Stimulated activated CD4-positive, alpha-beta T cell treated with anti-CD3 and anti-CD28 coated beads, Interleukin-1b, Interleukin-23, amount 100 ng/mL, for 4 hours (primary cell): Measurements from ENCODE around the gene SH3PXD2A.
"Not testable (repeated sequence)": the region's sequence is repeated elsewhere in the genome, so short reads cannot be mapped to it uniquely, and the experiment has no call there.

Experiments used
- DNase-seq, 2 donors: peaks; one replicate each; pipeline ENCODE4 v3.0.0-alpha.2; 2020; ENCODE audit warnings: low read depth in 2 of 2

SH3PXD2A gene

GRCh38 chr10:103834436-103835095 is 20.8 kb downstream of the SH3PXD2A start:
- no peak for DNase-seq

DNA sequence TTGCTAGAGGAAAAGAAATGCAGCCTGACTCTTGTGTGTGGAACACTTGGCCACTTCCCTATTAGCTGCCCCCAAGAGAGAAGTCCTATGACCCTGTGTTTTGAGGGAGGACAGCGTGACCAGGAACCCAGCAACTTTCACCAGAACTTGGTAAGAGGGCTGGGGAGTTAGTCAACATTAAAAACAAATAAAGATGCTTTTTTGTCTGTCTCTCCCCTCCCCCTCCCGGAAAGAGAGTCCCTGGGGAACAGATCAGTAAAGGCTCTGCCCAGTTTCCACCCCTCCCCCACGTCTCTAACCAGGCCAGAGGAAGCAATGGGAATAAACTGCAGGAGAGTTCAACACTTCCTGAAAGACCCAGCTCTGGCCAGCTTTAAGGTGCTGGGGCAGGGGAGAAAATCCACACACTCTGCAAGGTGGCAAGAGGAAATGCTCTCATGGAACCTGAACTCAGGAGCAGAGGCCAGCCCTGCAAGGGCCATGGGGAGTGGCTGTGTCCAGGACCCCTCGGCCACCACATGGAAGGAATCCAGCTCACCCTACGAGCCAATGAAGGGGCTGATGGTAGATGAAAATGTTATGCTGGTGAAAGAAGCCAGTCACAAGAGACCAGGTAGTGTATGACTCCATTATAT is 21.5 kb downstream of the SH3PXD2A start:
- no peak for DNase-seq

GRCh38 chr10:103832806-103833205 is 22.6 kb downstream of the SH3PXD2A start:
- DNase-seq, result no peak

DNA sequence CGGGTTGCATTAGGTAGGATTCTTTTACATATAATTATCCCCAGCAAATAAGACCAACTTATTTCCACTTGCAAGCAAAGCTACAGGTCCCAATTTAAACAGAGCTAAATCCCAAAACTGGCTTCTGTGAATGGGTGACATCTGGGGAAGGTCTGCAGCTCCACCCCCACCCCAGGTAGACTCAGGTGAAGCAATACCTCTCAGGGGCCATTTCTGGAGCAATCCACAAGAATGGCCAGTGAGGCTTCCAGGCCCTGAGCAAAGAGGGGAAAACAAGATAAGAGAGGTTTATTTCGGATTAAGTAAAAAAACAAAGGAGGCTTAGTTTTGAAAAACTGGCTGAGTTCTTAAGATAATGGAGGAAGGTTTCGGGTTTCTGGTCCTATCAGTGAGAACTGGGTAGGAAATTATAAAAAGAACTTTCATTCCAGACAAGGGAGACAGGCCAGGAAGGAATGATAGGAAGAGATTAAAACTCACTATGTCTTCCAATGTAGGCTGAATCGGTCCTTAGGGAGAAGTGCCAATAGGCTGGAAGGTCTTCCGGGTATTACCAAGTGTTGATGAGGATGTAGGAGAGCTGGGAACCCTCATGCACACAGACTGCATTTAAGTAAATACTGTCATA is 25.4 kb downstream of the SH3PXD2A start:
- DNase-seq, result no peak

DNA sequence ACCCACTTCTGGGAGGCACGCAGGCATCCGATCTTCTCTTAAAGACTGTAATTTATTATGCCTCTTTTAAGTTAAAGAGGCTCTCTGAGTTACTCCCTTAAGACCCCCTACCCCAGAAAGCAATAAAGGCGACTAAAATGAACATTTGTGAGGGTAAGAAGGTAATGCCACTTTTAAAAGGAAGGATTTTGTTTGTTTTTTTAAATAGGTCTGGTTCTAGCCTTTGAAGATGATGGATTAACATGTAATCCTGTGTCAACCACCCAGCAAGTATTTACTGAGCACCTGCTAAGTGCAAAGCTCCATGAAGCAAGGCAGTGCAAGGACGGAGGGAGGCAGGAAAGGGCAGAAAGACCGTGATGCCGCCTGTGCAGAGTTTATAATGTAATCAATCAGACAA is 26.1 kb downstream of the SH3PXD2A start:
- no peak for DNase-seq

GRCh38 chr10:103828587-103829197 is 26.7 kb downstream of the SH3PXD2A start:
- no peak for DNase-seq

GRCh38 chr10:103828107-103828506 is 27.3 kb downstream of the SH3PXD2A start:
- no peak for DNase-seq

DNA sequence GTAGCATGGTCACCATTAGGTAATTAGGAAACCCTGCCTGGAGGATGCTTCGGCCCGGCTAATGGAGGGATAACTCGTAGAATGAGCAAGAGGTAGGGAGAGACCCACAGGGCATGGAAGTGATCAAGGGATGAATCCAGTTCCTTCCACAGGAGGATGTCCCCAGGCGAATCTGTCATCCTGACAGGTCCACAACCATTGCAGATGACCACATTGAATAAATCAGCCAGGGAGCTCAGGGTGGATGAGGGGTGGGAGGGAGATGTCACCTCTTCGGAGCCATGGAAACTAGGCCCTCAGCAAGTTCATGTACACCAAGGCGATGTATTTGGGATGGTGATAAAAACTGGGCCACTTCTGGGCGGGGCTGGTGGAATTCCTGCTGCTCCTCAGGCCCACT is 28.5 kb downstream of the SH3PXD2A start:
- no peak for DNase-seq

GRCh38 chr10:103824281-103824680 is 31.1 kb downstream of the SH3PXD2A start:
- DNase-seq, result no peak

DNA sequence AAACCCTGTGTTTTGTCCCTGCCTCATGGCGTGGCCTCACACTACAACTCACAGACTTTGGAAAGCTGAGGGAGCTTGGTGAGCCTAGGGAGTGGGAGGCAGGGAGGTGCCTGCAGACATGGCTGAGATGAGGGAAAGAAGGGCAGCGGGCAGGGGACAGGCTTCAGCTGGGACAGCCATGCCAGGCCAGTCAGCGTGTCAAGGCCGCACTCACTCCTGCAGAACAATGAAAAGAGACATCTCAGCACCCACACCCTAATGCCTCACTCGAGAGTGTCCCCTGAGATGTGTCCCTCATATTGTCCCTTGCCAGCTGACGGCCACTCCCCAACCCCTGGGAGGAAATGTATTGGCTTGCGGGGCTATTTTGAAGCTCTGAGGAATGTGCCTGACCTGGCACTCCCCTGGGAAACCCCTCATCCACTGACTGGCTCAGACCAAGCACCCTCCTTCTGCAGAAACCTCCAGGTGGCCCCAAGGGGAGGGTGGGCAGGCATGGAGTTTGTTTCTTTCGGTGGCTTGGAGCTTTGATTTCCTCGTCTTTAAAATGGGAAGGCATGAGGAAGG is 31.6 kb downstream of the SH3PXD2A start:
- no peak for DNase-seq

DNA sequence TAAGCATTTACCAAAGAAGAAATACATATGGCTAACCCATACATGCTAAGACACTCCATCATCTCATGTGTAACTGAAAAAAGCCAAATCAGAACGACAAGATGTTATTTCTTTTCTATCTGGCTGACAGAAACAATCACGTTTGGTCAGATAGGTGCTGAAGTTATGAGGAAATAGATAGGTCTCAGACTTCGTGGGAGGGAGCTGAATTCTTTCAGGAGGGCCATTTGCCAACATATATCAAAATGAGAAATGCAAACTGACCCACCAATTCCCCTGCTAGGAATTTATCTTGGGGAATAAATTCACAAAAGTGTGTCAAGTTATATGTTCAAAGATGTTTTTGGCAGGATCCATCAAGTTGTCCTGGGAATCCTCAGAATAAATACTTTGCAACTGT is 32.6 kb downstream of the SH3PXD2A start:
- DNase-seq, result no peak

- no peak for DNase-seq
These were observed 33.2 kb downstream of the SH3PXD2A start for GRCh38 chr10:103822107-103822716.

- no peak for DNase-seq
These were observed 35.0 kb downstream of the SH3PXD2A start for GRCh38 chr10:103820101-103821062.

DNA sequence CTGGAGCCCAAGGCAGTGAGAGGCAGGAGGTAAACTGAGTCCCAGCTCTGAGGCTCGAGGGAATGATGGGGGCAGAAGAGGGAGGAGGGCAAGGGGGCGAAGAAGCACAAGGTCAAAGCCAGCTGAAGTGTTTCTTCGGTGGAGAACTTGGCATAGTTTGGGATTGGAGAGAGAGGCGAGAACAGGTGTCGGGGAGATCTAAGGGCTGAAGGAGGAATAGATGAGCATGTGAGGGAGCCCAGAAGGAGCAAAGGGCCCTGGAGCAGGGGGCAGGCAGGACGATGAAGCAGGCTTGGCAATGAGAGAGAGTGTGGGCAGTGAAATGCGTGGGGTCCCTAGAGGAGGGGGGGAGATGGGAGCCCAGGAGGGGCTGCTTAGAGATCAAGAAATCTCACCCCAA is 35.9 kb downstream of the SH3PXD2A start:
- no peak for DNase-seq

GRCh38 chr10:103818765-103819374 is 36.5 kb downstream of the SH3PXD2A start:
- no peak for DNase-seq

DNA sequence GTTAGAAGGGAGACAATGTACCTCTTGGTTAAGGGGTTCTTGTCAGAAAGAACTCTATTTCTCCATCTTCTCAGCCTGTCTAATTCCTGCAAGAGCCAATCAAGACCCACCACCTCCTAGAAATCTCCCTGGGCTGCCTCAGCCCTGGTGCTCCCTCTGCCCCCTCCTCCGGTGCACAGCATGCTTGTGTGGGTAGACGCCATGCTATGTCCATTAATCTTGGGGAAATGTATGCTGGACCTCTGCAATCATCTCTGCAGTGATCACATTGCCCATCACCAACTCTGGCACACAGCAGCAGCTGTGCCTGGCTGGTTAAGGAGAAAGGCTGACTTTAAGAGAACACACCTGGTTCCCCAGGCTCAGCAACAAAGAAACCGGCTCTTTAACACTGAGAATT is 37.3 kb downstream of the SH3PXD2A start:
- DNase-seq, result no peak

GRCh38 chr10:103816431-103816830 is 38.9 kb downstream of the SH3PXD2A start:
- DNase-seq, result no peak

DNA sequence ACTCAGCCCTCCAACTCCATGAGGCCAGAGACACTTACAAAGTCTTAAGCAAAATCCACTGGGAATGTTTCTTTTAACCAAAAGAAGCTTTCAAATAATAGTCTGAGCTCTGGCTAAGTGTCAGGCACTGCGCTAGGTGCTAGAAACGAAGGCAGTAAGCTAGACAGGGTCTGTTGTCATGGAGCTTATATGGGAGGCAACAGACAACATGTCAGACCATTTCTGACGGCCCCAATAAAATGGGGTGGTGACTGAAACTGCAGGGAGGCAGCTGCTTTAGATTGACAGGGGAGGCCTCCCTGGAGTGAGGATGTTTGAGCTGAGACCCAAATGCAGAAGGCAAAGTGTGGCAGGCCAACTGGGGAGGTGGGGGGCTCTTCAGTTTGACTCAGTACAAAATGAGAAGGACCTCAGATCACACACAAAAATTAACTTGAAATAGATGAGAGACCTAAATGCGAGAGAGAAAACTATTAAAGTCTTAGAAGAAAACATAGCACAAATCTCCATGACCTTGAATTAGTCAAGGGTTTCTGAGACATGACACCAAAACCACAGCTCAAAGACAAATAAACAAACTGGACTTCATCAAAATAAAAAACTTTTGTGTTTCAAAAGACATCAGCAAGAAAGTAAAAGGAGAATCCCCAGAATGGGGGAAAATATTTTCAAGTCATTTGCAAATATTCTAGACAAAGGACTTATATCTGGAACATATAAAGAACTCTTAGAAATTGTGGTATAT is 40.6 kb downstream of the SH3PXD2A start:
- no peak for DNase-seq

GRCh38 chr10:103814105-103814504 is 41.3 kb downstream of the SH3PXD2A start:
- DNase-seq, result no peak

DNA sequence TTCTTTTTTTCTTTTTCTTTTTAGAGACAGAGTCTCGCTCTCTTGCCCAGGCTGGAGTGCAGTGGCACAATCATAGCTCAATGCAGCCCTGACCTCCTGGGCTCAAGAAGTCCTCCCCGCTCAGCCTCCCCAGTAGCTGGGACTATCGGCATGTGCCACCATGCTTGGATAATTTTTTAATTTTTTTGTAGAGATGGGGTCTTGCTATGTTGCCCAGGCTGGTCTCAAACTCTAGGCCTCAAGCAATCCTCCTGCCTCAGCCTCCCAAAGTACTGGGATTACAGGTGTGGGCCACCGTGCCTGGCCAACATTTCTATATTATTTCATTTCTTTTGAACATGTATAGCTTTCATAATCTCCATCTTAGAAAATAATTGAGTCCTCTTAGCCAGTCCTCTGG is 42.1 kb downstream of the SH3PXD2A start:
- DNase-seq, result not testable (repeated sequence)
